H1 (cell line): ENCODE data around the gene GPHA2. TPM values are rescaled to one million over a fixed set of nuclear protein-coding genes. Genes with fewer than 3 reads are reported as not detected.

Source experiments
- CREB1 ChIP-seq: IDR thresholded peaks from 2 replicates; pipeline ENCODE4 v1.6.1; 2012; ENCODE audit warnings: inconsistent platforms
- KDM1A ChIP-seq: fragments of 200-600, 300-600 bp; sonication (generic); IDR thresholded peaks from 2 replicates; pipeline ENCODE4 v1.7.1; 2016; ENCODE audit warnings: mild to moderate bottlenecking, low read length, borderline replicate concordance
- ZNF274 ChIP-seq: IDR thresholded peaks from 2 replicates; pipeline ENCODE4 v1.7.0; 2012; ENCODE audit warnings: low read length, borderline replicate concordance; ENCODE audit errors: extremely low read depth
- polyA plus RNA-seq, 7 experiments: library from polyadenylated mRNA; depleted of rRNA in 3 of 7; stranded (reverse) in 5 of 7; unstranded in 2 of 7; fragments of >200 nt in 5 of 7; fragments of 200-250 nt in 2 of 7; gene quantifications; 1 replicate in 5 of 7; 2 replicates in 1 of 7; 4 replicates in 1 of 7; pipeline versions ENCODE4 v1.2.1 to v1.2.3, GENCODE V29; 2011 to 2013; ENCODE audit warnings: missing spikeins in 2 of 7, mixed read lengths in 2 of 7
- total RNA-seq: library from RNA; stranded (reverse); fragmentation: NEBNext Ultra II Directional; extraction: Animal tissue kit (Norgen Biotek cat#: 25700); gene quantifications from 2 replicates; pipeline ENCODE4 v1.2.1, GENCODE V29; 2021

The GPHA2 gene
- total and polyA plus RNA-seq, 2 of the 8 experiments (the other 6 are each of a cell fraction or from before 2014, with no cell fraction given), result 0.97 to 4.4 TPM

DNA sequence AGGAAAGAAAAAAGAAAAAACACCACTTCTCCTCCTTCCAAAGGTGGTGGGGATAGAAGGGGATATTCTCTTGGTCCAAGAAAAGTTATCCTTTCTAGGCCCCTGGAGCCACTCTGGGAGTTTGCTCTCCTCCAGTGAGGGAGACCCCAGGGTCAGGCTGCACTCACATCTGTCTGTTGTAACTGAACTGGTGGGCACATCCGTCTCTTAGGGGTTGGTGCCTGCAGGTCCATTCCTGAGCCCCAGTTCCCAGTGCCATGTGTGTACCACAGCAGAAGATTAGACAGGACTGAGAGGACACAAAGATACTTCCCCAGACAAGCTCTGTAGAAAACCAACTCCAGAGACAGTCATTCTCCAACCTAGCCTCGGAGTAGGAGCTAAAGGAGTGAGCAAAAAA lies 15.6 kb downstream of the GPHA2 start (continued):
- TF ChIP-seq ZNF274, result no peak
- no peak for TF ChIP-seq CREB1
- no peak for TF ChIP-seq KDM1A
- TF ChIP-seq, all 59 proteins: peak for 0
